OCI-M2 (cell line): ENCODE results near the gene LRRK1.

Experiments
- DNase-seq: peaks from one replicate; lab custom pipeline; 2025; ENCODE audit not compliant: unreplicated experiment; lab: John Stamatoyannopoulos, UW

LRRK1 gene

DNA sequence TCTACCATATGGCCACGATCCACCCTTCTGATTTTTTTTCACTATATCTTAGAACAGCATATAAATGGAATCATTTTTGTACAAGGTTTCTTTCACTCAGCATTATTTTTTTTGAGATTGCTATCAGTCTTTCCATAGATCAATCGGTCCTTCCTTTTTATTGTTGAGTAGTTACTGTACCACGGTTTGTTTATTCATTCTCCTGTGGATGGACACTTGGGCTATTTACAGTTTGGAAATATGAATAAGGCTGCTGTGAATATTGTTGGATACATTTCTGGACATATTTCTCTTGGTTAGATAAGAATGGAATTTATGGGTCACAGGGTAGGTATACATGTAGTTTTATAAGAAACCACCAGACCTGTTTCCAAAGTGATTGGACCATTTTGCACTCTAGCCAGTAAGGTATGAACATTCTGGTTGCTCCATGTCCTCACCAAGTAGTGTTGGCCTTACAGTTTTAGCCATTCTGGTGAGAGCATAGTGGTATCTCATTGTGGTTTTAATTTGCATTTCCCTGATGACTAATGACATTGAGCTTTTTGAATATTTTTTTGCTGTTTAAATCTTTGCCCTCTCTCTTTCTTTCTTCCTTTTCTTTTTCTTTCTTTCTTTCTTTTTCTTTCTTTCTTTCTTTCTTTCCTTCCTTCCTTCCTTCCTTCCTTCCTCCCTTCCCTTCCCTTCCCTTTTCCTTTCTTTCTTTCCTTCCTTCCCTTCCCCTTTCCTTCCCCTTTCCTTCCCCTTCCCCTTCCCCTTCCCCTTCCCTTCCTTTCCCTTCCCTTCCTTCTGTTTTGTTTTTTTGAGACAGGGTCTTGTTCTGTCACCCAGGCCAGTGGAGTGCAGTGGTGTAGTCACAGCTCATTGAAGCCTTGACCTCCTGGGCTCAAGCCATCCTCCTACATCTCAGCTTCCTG, 49.2 kb downstream of the LRRK1 start:
- no peak for DNase-seq

- no peak for DNase-seq
Measured at GRCh38 chr15:100972975-100973350, 53.8 kb downstream of the LRRK1 start.

GRCh38 chr15:100973351-100974111, 54.4 kb downstream of the LRRK1 start:
- DNase-seq: no peak

- no peak for DNase-seq
Measured at GRCh38 chr15:100975043-100975442, 55.9 kb downstream of the LRRK1 start.

GRCh38 chr15:100980410-100981046, 61.4 kb downstream of the LRRK1 start:
- no peak for DNase-seq

- no peak for DNase-seq
Measured at GRCh38 chr15:100981086-100981485, 61.9 kb downstream of the LRRK1 start.

DNA sequence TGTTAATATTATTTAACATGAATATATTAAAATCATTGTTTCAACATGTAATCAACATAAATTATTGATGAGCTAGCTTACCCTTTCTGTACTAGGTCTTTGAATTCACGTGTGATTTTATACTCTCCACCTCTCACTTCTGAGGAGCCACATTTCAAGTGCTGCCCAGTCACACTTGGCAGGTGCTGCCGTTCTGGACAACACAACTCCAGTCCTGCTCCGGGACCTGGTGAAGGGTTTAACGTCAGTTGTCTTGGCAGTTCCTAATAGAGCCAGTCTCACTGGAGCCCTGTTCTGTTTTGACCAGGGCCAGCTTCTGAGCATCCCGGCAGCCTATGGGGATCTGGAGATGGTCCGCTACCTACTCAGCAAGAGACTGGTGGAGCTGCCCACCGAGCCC, 64.1 kb downstream of the LRRK1 start:
- no peak for DNase-seq

DNA sequence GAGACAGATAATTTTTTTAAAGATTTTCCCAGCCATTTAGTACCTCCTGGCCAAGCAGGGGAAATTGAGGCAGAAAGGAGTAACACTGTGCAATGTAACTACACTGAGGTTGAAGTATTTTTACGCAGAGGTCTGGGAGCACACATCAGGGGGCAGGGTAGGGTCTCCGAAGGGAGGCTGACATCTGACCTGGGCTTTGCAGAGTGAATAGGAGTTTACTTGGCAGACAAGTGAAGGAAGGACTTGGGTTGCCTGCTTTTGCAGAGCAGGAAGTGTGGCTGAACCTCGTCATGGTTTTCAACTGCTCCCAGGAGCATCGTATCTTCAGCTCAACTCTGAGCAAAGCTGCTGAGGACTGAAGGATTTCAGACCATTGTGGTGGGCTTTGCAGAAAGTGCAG, 66.2 kb downstream of the LRRK1 start:
- DNase-seq: no peak

DNA sequence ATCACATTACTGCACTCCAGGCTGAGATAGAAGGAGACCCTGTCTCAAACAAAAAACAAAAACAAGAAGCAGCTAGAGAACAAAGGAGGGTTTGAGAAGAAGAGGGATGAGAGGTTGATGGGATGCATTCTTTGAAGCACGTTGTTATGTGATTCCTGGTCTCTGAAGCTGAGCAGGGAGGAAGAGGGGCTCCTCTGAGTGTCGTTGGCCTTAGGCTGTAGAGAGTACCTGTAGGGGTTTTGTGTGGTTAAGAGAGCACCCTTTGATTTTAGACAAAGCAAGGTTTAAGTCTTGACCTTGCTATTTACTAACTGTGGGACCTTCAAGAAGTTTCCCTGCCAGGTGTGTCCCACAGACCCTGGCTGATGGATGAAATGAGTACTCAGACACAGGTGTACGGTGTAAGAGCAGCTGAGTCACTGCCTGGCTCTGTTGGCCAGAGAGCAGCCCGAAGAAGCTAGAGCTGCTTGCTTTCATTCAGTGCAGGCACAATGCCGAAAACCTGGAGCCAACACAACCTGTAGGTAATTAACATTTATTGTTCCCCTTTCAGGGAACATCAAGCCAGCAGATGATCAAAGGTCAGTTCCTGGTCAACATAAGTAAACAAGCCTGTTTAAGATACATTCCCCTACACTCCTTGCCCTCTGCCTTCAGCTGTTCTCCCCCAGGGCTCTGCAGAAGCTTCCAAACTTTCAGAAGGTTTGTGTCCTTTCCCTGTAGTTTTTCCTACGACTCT, 67.2 kb downstream of the LRRK1 start:
- DNase-seq: no peak

DNA sequence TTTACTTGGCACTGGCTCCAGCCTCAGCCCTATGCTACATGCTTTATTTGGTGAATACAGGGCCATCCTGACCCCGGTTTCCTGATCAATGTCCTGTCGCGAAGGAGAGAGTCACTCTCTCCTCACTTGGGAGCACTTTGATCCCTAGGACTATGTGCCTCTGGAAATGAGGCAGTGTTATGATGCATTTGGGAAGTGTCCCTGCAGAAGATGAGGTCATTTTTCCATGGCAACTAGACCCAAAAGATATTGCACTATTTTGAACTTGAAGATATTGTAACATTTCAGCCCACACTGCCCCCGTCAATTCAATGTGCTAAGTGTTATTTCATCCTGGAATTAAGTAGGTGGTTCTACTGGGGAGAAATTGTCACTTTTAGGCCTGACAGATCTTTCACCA, 68.0 kb downstream of the LRRK1 start:
- no peak for DNase-seq

DNA sequence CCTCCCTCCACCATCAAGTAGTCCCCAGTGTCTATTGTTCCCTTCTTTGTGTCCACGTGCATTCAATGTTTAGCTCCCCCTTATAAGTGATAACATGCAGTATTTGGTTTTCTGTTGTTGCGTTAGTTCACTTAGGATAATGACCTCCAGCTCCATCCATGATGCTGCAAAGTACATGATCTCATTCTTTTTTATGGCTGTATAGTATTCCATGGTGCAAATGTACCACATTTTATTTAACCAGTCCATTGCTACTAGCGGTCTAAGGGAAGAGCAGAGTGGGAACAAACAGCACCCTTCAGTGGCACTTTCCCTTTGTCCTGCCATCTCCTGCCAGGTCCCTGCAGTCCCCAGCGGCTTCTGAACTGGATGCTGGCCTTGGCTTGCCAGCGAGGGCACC, 69.1 kb downstream of the LRRK1 start:
- no peak for DNase-seq

- DNase-seq: no peak
Measured at GRCh38 chr15:100988857-100989256, 69.7 kb downstream of the LRRK1 start.

GRCh38 chr15:100994597-100995446, 75.7 kb downstream of the LRRK1 start:
- DNase-seq: no peak

DNA sequence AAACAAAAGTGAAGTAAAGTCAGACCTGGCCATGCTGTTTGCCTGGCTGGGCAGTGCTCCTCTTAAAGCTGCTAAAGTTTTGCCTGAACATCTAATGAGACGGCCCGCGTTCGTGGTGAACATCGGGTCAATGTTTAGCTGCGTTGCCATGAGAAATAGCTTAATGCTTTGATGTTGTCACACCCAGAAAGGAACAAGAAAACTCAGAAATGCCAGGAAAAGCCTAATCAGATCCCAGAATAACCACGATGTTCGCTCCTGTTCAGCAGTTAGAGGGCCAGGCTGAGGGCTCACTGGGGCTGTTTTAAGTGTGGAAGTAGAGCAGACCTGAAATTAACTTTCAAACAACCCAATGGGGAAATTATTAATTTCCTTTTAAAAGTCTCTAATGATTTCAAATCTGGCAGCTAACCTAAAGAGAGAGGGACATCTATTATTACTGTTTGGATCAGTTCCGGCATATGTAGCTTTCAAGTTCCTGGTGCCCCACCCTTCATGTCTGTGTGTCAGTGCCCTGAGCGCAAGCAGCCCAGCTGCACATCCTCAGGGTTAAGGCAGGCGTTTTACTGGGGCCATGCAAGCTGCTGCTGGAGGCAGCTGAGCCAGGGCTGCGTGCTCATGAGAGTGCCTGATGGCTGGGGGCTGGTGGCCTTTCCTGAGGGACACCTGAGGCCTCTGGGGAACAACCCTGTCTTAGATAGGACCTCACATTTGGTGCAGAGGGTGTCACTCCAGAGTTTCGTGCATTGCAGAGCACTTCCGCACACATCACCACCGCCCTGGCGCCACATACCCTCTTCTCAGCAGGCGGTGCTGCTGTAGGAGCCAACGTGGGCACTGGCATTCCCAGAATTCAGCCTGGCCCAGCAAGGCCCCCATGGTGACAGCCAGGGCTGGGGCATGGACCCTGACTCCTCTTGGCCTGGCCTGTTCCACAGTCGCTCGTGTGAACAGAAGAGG, 76.6 kb downstream of the LRRK1 start:
- no peak for DNase-seq

GRCh38 chr15:100997442-100997841, 78.3 kb downstream of the LRRK1 start:
- DNase-seq: no peak

DNA sequence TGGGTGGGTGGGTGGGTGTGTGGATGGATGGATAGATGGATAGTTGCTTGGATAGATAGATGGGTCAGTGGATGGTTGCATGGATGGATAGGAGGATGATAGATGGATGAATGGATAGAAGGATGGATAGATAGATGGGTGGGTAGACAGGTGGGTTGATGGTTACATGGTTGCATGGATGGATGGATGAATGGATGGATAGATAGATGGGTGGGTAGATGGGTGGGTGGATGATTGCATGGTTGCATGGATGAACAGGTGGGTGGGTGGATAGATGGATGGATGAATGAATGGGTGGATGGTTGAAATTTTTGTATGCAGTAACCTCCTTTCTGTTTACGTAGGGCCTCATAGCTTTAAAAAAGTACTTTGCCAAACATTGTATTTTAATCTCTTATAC, 79.5 kb downstream of the LRRK1 start:
- DNase-seq: no peak

- DNase-seq: no peak
Measured at GRCh38 chr15:100999369-100999768, 80.2 kb downstream of the LRRK1 start.

GRCh38 chr15:101000271-101000681, 81.1 kb downstream of the LRRK1 start:
- no peak for DNase-seq

GRCh38 chr15:101001056-101001455, 81.9 kb downstream of the LRRK1 start:
- no peak for DNase-seq
